Endothelial cell of umbilical vein (primary cell): ENCODE measurements around the gene PTPRF. TPM values are rescaled to one million over a fixed set of nuclear protein-coding genes. Genes with fewer than 3 reads are reported as not detected.

ENCODE experiments used
- BruUV-seq: library from RNA; stranded (reverse); fragments of 400-500 nt; replicated peaks from 2 replicates; lab custom pipeline; 2021; lab: Mats Ljungman, UMichigan
- CTCF ChIA-PET: fragments of 300-600, 350-600 bp; sonication (Branson Sonifier 250); formaldehyde crosslinking; loops from one replicate; lab custom pipeline; 2021; ENCODE audit warnings: antibody characterized with exemption, inconsistent platforms; lab: Charles Lee
- POLR2A ChIA-PET: fragments of 300-600, 350-600 bp; sonication (Branson Sonifier 250); formaldehyde crosslinking; loops from one replicate; lab custom pipeline; 2021; ENCODE audit warnings: antibody characterized with exemption, inconsistent platforms; lab: Charles Lee
- DNase-seq: peaks from one replicate; pipeline ENCODE4 v3.0.0-alpha.2; 2011; ENCODE audit warnings: low read depth, low spot score
- FAIRE-seq: peaks from 2 replicates; lab custom pipeline; 2011; peaks lifted over from hg19 to GRCh38; lab: Jason Lieb, UNC
- H2AFZ ChIP-seq: 2 replicates; pipeline ENCODE4 v1.6.0; 2012; ENCODE audit warnings: low read depth, low read length, control low read depth, inconsistent platforms
- H3K27ac ChIP-seq: 2 replicates; pipeline ENCODE4 v1.5.1; 2011; ENCODE audit warnings: low read depth, mild to moderate bottlenecking, control low read depth, low read length, moderate library complexity; ENCODE audit not compliant: insufficient read depth
- H3K27me3 ChIP-seq, 2 experiments: 2 replicates each; pipeline versions ENCODE4 v1.6.0 to v1.6.1; 2011; ENCODE audit warnings: low read length in 2 of 2, mixed read lengths in 1 of 2; ENCODE audit not compliant: control insufficient read depth in 2 of 2, insufficient read depth in 2 of 2
- H3K36me3 ChIP-seq, 2 experiments: 2 replicates in 1 of 2; 3 replicates in 1 of 2; pipeline ENCODE4 v1.5.1; 2011; ENCODE audit warnings: low read length in 2 of 2, mild to moderate bottlenecking in 1 of 2, moderate library complexity in 1 of 2; ENCODE audit not compliant: control insufficient read depth in 2 of 2, insufficient read depth in 2 of 2; ENCODE audit errors: extremely low read depth in 1 of 2
- H3K4me1 ChIP-seq: 3 replicates; pipeline ENCODE4 v1.5.1; 2011; ENCODE audit warnings: mild to moderate bottlenecking, low read length; ENCODE audit not compliant: control insufficient read depth, insufficient read depth; ENCODE audit errors: extremely low read depth
- H3K4me2 ChIP-seq: 2 replicates; pipeline ENCODE4 v1.6.1; 2011; ENCODE audit warnings: low read length, control low read depth, mixed read lengths; ENCODE audit not compliant: insufficient read depth
- H3K4me3 ChIP-seq, 3 experiments: fragments of 200-600 bp in 1 of 3; sonication (generic), shearing (Covaris generic) in 1 of 3; replicated peaks in 1 of 3; 2 replicates each; pipeline ENCODE4 v1.5.1; 2011 to 2016; ENCODE audit warnings: control low read depth in 3 of 3, low read length in 3 of 3, mild to moderate bottlenecking in 2 of 3, inconsistent platforms in 1 of 3, low read depth in 1 of 3, moderate library complexity in 1 of 3; ENCODE audit not compliant: insufficient read depth in 1 of 3
- H3K79me2 ChIP-seq: 2 replicates; pipeline ENCODE4 v1.6.0; 2012; ENCODE audit warnings: low read length, inconsistent platforms; ENCODE audit not compliant: control insufficient read depth, insufficient read depth
- H3K9ac ChIP-seq: replicated peaks from 2 replicates; pipeline ENCODE3; 2011; ENCODE audit warnings: low read length, control low read depth; ENCODE audit not compliant: insufficient read depth; ENCODE audit errors: extremely low read depth
- H3K9me1 ChIP-seq: replicated peaks from 3 replicates; pipeline ENCODE4 v1.6.0; 2011; ENCODE audit warnings: mild to moderate bottlenecking, low read length; ENCODE audit not compliant: control insufficient read depth, insufficient read depth; ENCODE audit errors: extremely low read depth
- H3K9me3 ChIP-seq: replicated peaks from 2 replicates; pipeline ENCODE4 v1.5.1; 2012; ENCODE audit warnings: low read length, inconsistent platforms; ENCODE audit not compliant: control insufficient read depth, insufficient read depth
- H4K20me1 ChIP-seq: replicated peaks from 2 replicates; pipeline ENCODE3; 2011; ENCODE audit warnings: mild to moderate bottlenecking, low read length; ENCODE audit not compliant: control insufficient read depth, insufficient read depth; ENCODE audit errors: extremely low read depth
- CTCF ChIP-seq, 2 donors: IDR thresholded peaks; 1 replicate in 1 of 2; 2 replicates in 1 of 2; pipeline ENCODE4 v1.5.1; 2011; ENCODE audit warnings: low read length in 2 of 2, mild to moderate bottlenecking in 2 of 2, moderate library complexity in 2 of 2, control low read depth in 1 of 2, inconsistent platforms in 1 of 2, low read depth in 1 of 2; ENCODE audit not compliant: insufficient read depth in 1 of 2; ENCODE audit errors: extremely low read depth in 1 of 2
- EZH2 ChIP-seq: IDR thresholded peaks from 2 replicates; pipeline ENCODE4 v1.6.1; 2012; ENCODE audit warnings: borderline replicate concordance, low read depth, mild to moderate bottlenecking, moderate library complexity, low read length, inconsistent platforms; ENCODE audit not compliant: severe bottlenecking
- FOS ChIP-seq: IDR thresholded peaks from 2 replicates; pipeline ENCODE4 v1.6.1; 2011; ENCODE audit warnings: mild to moderate bottlenecking, low read length, moderate library complexity, borderline replicate concordance; ENCODE audit not compliant: insufficient read depth
- GATA2 ChIP-seq: IDR thresholded peaks from 2 replicates; pipeline ENCODE4 v1.7.0; 2011; ENCODE audit warnings: low read depth, mild to moderate bottlenecking, moderate library complexity, mixed read lengths, low read length; ENCODE audit not compliant: insufficient read length, insufficient read depth
- JUN ChIP-seq: IDR thresholded peaks from 2 replicates; pipeline ENCODE4 v1.6.1; 2011; ENCODE audit warnings: borderline replicate concordance, low read depth; ENCODE audit not compliant: insufficient read length, insufficient read depth
- MYC ChIP-seq: IDR thresholded peaks from one replicate; pipeline ENCODE4 v1.6.1; 2011; ENCODE audit warnings: mild to moderate bottlenecking, low read depth, low read length
- POLR2A ChIP-seq: IDR thresholded peaks from 2 replicates; pipeline ENCODE4 v1.6.1; 2012; ENCODE audit warnings: low read depth, mild to moderate bottlenecking, control low read depth, low read length
- POLR2AphosphoS5 ChIP-seq: IDR thresholded peaks from 2 replicates; pipeline ENCODE4 v1.6.1; 2012; ENCODE audit warnings: low read depth, mild to moderate bottlenecking, control low read depth, low read length, moderate library complexity; ENCODE audit not compliant: insufficient read depth
- dilution Hi-C: fragments of 300-500 bp; cut with MboI; formaldehyde crosslinking; loops from one replicate; pipeline ENCODE4 v1.15.0; 2019; ENCODE audit warnings: low sequenced_read_pairs; ENCODE audit not compliant: extremely low pct_ligation_motif_present
- intact Hi-C: fragments of 100-400 bp; cut with micrococcal nuclease; formaldehyde crosslinking; loops from one replicate; pipeline ENCODE4 v1.10.0; 2022
- polyA plus RNA-seq, 4 experiments: library from polyadenylated mRNA; depleted of rRNA in 3 of 4; stranded (reverse) in 3 of 4; unstranded in 1 of 4; fragments of >200 nt; gene quantifications; 2 replicates each; pipeline versions ENCODE4 v1.2.1 to v1.2.3, GENCODE V29; 2011 to 2012; ENCODE audit warnings: missing spikeins in 1 of 4
- total RNA-seq: library from RNA; stranded (reverse); gene quantifications from 2 replicates; pipeline ENCODE4 v1.2.3, GENCODE V29; 2021
- TF ChIP-seq, protein P1 (sequence below): IDR thresholded peaks from 2 replicates; pipeline ENCODE4 v1.6.1; 2011; ENCODE audit not compliant: insufficient read depth, insufficient read length

The PTPRF gene
- total and polyA plus RNA-seq, 2 donors (not counting 3 experiments of a cell fraction or from before 2014, with no cell fraction given) = 217 to 338 TPM

- no TSS peak for BruUV-seq
- intact Hi-C loops (no loop called here), dilution Hi-C loops (no loop called here)
- no peak for DNase-seq
- ChIA-PET POLR2A (no interaction called here), CTCF (interaction anchor here (1.5 kb wide), 1 partner anchor 11 kb away, joined by 3 read pairs; no protein-coding TSS in a partner anchor)
- Histone ChIP-seq H3K9me1 (no peaks in the 10 kb centered on the region), H3K36me3 (peaks cover 15 to 44% of the 10 kb centered on the region in 2 experiments), H4K20me1 (no peaks in the 10 kb centered on the region), H3K27ac (no peak overlapping the region), H3K4me2 (no peak overlapping the region), H3K4me1 (peaks cover 3% of the 10 kb centered on the region), H3K4me3 (no peak overlapping the region), H2AFZ (no peak overlapping the region), H3K79me2 (peaks cover 1% of the 10 kb centered on the region), H3K9me3 (no peaks in the 10 kb centered on the region), H3K9ac (no peak overlapping the region), H3K27me3 (no peaks in the 10 kb centered on the region)
- no peak for TF ChIP-seq POLR2AphosphoS5
- TF ChIP-seq EZH2 = no peak
- no peak for TF ChIP-seq MYC
- no peak for TF ChIP-seq GATA2
- TF ChIP-seq, protein P1, sequence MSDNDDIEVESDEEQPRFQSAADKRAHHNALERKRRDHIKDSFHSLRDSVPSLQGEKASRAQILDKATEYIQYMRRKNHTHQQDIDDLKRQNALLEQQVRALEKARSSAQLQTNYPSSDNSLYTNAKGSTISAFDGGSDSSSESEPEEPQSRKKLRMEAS = no peak
- TF ChIP-seq JUN = no peak
- no peak for TF ChIP-seq POLR2A
- no peak for TF ChIP-seq CTCF (IDR thresholded peaks at IDR 0.05; ENCODE audit: extremely low read depth in 1 of 2, insufficient read depth in 1 of 2, low read depth in 1 of 2, low read length in 2 of 2)
- no peak for TF ChIP-seq FOS
- FAIRE-seq = no peak
Observed at GRCh38 chr1:43570715-43571114, 40.0 kb downstream of the PTPRF start.
